Activated naive CD4-positive, alpha-beta T cell treated with anti-CD3 and anti-CD28 coated beads, Interleukin-2, amount 50 U/mL, for 16 hours (primary cell): ENCODE measurements around the gene TXNRD2.
"Not testable (repeated sequence)": the region's sequence is repeated elsewhere in the genome, so short reads cannot be mapped to it uniquely, and the experiment has no call there.

ENCODE experiments used
- DNase-seq: peaks from one replicate; pipeline ENCODE4 v3.0.0-alpha.2; 2020

Gene TXNRD2

GRCh38 chr22:19842393-19843106, 99.1 kb downstream of the TXNRD2 start:
- DNase-seq, result no peak

- DNase-seq, result no peak
These were observed 99.8 kb downstream of the TXNRD2 start for GRCh38 chr22:19841641-19842392.

GRCh38 chr22:19840955-19841640, 100.5 kb downstream of the TXNRD2 start:
- no peak for DNase-seq

GRCh38 chr22:19840059-19840458, 101.6 kb downstream of the TXNRD2 start:
- no peak for DNase-seq

- no peak for DNase-seq
These were observed 103.7 kb downstream of the TXNRD2 start for GRCh38 chr22:19837915-19838314.

- DNase-seq, result no peak
These were observed 105.1 kb downstream of the TXNRD2 start for GRCh38 chr22:19836512-19836911.

- DNase-seq, result no peak
These were observed 107.0 kb downstream of the TXNRD2 start for GRCh38 chr22:19834599-19834998.

GRCh38 chr22:19833327-19833726, 108.3 kb downstream of the TXNRD2 start:
- DNase-seq, result not testable (repeated sequence)

GRCh38 chr22:19832476-19833108, 109.0 kb downstream of the TXNRD2 start:
- DNase-seq, result no peak

GRCh38 chr22:19831979-19832378, 109.6 kb downstream of the TXNRD2 start:
- DNase-seq, result not testable (repeated sequence)

GRCh38 chr22:19831016-19831415, 110.6 kb downstream of the TXNRD2 start:
- DNase-seq, result no peak

- DNase-seq, result no peak
These were observed 113.6 kb downstream of the TXNRD2 start for GRCh38 chr22:19828035-19828401.

GRCh38 chr22:19827341-19828034, 114.1 kb downstream of the TXNRD2 start:
- no peak for DNase-seq

GRCh38 chr22:19826619-19826950, 115.0 kb downstream of the TXNRD2 start:
- no peak for DNase-seq

- no peak for DNase-seq
These were observed 115.6 kb downstream of the TXNRD2 start for GRCh38 chr22:19825904-19826618.
